HFF-Myc (cell line): ENCODE data around the gene POMGNT1.
A peak's percentile ranks its signal among the peaks of the same experiment; 100 is the strongest.
"Not testable (repeated sequence)": the region's sequence is repeated elsewhere in the genome, so short reads cannot be mapped to it uniquely, and the experiment has no call there.

Experiments used
- DNase-seq: peaks from one replicate; pipeline ENCODE4 v3.0.0-alpha.2; 2011; ENCODE audit warnings: low read depth; ENCODE audit errors: extremely low read depth
- H3K4me3 ChIP-seq: replicated peaks from 2 replicates; pipeline ENCODE4 v1.5.1; 2011; ENCODE audit warnings: low read depth, mild to moderate bottlenecking, control low read depth, low read length
- TF ChIP-seq, protein P1 (sequence below): IDR thresholded peaks from 2 replicates; pipeline ENCODE4 v1.5.1; 2012; ENCODE audit warnings: mild to moderate bottlenecking, low read depth, low read length, control low read depth; ENCODE audit errors: missing control alignments

POMGNT1 gene

DNA sequence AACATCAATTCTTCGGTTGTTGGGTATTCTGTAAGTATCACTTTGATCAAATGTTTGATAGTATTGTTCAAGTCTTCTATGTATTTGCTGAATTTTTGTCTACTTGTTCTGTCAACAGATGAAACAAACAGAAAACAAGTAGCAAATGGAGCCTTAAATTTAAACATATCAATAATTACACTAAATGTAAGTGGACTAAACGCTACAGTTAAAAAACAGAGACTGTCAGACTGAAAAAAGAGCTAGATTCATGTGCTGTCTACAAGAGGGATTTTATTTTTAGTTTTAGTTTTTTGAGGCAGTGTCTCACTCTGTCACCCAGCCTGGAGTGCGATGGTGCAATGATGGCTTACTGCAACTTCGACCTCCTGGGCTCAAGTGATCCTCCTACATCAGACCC is 38.6 kb upstream of the POMGNT1 start:
- no peak for DNase-seq
- H3K4me3 ChIP-seq, result no peak overlapping the region
- TF ChIP-seq, protein P1, sequence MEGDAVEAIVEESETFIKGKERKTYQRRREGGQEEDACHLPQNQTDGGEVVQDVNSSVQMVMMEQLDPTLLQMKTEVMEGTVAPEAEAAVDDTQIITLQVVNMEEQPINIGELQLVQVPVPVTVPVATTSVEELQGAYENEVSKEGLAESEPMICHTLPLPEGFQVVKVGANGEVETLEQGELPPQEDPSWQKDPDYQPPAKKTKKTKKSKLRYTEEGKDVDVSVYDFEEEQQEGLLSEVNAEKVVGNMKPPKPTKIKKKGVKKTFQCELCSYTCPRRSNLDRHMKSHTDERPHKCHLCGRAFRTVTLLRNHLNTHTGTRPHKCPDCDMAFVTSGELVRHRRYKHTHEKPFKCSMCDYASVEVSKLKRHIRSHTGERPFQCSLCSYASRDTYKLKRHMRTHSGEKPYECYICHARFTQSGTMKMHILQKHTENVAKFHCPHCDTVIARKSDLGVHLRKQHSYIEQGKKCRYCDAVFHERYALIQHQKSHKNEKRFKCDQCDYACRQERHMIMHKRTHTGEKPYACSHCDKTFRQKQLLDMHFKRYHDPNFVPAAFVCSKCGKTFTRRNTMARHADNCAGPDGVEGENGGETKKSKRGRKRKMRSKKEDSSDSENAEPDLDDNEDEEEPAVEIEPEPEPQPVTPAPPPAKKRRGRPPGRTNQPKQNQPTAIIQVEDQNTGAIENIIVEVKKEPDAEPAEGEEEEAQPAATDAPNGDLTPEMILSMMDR, result no peak

DNA sequence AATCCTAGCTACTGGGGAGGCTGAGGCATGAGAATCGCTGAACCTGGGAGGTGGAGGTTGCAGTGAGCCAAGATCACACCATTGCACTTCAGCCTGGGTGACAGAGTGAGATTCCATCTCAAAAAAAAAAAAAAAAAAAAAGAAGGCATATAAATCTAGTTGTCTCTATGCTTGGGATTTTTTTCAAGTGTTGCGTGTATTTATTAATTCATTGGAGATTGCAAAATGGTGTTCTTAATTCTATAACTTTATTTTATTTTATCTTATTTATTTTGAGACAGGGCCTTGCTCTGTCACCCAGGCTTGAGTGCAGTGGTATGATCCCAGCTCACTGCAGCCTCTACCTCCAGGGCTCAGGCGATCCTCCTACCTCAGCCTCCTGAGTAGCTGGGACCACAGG is 33.0 kb upstream of the POMGNT1 start:
- DNase-seq, H3K4me3 ChIP-seq: not testable (repeated sequence)

DNA sequence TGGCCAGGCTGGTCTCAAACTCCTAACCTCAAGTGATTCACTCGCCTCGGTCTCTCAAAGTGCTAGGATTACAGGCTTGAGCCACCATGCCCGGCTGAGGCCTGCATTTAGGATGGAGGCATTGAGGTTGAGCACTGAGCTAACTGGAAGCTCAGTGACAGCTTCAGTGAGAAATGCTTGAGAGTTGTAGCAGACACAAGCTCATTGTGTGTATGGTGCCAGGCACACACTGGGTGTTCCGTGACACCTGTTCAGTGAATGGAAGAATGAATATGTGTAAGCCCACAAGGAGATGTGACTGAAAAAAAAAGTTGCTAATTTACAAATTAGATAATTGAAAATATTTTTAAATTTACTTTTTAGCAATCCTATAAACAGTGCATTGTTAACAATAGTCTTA is 26.7 kb upstream of the POMGNT1 start:
- TF ChIP-seq, protein P1, result no peak
- no peak for DNase-seq
- no peak overlapping the region for H3K4me3 ChIP-seq

DNA sequence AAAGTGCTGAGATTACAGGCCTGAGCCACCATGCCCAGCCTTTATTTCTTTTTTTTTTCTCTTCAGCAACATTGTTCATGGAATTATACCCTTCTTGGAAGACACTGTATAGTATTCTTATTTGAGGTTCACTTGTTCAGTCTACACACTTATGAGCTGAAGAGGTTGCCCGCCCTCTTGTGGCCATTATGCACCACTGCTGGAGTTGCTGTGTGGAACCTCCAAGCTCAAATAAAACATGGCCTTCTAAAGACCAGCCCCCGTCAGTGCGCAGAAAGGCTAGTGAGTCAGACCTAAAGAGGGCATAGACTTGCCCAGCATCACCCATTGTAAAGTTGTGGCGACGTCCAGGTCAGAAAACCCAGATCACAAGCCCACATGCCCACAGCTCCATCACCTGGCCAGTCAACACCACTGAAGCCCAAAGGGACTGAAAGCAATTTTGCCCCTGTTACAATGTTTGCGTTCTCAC is 25.3 kb upstream of the POMGNT1 start:
- peak; percentile 76 for DNase-seq
- H3K4me3 ChIP-seq, result no peak overlapping the region
- TF ChIP-seq, protein P1, result peak; percentile 97

DNA sequence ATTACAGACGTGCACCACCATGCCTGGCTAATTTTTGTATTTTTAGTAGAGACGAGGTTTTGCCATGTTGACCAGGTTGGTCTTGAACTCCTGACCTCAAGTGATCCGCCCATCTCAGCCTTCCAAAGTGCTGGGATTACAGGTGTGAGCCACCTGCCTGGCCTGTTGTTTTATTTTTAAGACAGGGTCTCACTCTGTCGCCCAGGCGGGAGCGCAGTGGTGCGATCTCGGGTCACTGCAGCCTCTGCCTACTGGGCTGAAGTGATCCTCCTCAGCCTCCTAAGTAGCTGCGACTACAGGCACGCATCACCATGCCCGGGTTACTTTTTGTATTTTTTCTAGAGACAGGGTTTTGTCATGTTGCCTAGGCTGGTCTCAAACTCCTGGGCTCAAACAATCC is 24.8 kb upstream of the POMGNT1 start:
- not testable (repeated sequence) for H3K4me3 ChIP-seq, DNase-seq

DNA sequence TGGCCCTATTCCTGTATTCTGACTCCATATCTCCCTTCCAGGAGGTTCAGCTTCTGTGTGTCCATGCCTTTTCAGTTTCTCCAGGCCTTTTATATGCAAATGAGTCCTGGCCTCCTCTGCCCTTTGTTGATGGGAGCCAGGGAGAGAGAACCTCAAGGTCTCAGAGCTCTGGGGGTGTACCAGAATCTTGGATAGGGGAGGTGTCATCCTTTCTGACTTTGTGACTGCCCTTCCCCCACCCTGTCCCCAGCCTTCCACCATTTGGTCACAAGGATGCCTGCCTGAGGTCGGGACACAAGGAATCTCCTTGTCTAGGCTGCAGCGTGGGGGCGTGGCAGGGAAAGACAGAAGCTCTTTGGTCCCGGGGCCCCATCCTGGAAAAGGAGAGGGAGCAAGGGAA is 23.5 kb upstream of the POMGNT1 start:
- no peak overlapping the region for H3K4me3 ChIP-seq
- TF ChIP-seq, protein P1, result no peak
- DNase-seq, result no peak

DNA sequence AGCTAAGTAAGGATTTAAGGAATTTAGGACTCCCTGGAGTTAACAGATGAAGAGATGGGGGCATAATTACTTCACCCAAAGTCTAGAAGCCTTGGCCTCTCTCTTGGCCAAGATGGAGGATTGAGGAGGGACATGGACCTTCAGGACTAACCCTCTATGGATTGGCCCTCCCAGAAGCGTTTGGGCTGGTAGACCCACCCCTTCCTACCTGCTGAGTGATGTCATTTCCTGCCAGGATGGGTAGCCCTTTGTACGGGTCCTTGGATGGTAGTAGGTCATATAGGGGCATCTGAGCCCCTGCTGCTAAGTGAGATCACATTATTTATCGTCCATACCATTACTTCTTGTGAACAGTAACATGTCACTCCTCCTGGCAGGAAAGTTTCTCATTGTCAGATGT is 22.6 kb upstream of the POMGNT1 start:
- TF ChIP-seq, protein P1, result no peak
- DNase-seq, result no peak
- H3K4me3 ChIP-seq, result no peak overlapping the region
